ENCODE data around the gene RPL21. TPM values are rescaled to one million over a fixed set of nuclear protein-coding genes. Genes with fewer than 3 reads are reported as not detected.

RPL21 gene
- total RNA-seq, 1 experiment from 2014 or later, result 1,125 TPM

- DNase-seq (ENCODE audit: low spot score), result peak; percentile 32
These were observed 7.5 kb downstream of the RPL21 start for GRCh38 chr13:27258637-27259386.

- DNase-seq (ENCODE audit: low spot score), result no peak
These were observed 8.5 kb downstream of the RPL21 start for GRCh38 chr13:27259831-27260230.

GRCh38 chr13:27261396-27261795 lies 10.0 kb downstream of the RPL21 start:
- no peak for DNase-seq (ENCODE audit: low spot score)

- DNase-seq (ENCODE audit: low spot score), result no peak
These were observed 12.1 kb downstream of the RPL21 start for GRCh38 chr13:27263438-27263837.

GRCh38 chr13:27264181-27264580 lies 12.8 kb downstream of the RPL21 start:
- no peak for DNase-seq (ENCODE audit: low spot score)

DNA sequence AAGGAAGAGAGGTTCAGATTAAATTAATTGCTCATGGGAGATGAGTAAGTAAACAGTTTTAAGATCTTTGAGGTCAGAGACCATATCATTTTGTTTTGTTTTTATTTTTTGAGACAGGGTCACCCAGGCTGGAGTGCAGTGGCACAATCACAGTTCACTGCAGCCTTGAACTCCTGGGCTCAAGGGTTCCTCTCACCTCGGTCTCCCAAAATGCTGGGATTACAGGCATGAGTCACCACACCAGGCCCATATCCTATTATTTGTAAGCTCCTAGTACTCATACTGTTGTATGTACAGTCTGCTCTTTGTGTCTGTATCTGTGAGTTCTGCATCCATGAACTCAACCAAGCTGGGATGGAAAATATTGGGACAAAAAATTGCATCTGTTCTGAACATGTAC lies 13.3 kb downstream of the RPL21 start:
- DNase-seq (ENCODE audit: low spot score), result no peak

- no peak for DNase-seq (ENCODE audit: low spot score)
These were observed 15.6 kb downstream of the RPL21 start for GRCh38 chr13:27266917-27267316.

DNA sequence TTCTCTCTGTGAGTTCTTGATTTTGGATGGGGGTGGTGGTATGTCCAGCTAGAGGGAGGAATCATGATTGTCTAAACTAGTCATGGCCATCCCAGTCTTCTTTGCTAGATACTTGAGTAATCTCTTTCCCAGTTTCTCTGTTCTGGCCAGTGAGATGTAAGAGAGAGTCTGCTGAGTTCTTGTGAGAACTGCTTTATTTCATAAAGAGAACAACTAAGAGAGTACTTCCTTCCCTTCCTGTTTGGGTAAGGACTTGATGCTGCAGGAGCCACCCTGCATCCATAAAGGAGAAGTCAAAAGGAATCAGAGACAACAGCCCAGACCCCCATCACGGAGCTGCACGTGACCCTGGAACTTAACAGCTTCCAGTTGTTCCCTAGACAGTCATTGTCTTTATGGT lies 16.2 kb downstream of the RPL21 start:
- no peak for DNase-seq (ENCODE audit: low spot score)

- peak; percentile 32 for DNase-seq (ENCODE audit: low spot score)
These were observed 17.8 kb downstream of the RPL21 start for GRCh38 chr13:27269114-27269665.

GRCh38 chr13:27270594-27271520 lies 19.5 kb downstream of the RPL21 start, which contains the start of gene RASL11A:
TSS of gene RASL11A (plus strand) at chr13:27270830. CDS start at chr13:27270945, 115 bp downstream.
- peak; percentile 97 for DNase-seq (ENCODE audit: low spot score)

DNA sequence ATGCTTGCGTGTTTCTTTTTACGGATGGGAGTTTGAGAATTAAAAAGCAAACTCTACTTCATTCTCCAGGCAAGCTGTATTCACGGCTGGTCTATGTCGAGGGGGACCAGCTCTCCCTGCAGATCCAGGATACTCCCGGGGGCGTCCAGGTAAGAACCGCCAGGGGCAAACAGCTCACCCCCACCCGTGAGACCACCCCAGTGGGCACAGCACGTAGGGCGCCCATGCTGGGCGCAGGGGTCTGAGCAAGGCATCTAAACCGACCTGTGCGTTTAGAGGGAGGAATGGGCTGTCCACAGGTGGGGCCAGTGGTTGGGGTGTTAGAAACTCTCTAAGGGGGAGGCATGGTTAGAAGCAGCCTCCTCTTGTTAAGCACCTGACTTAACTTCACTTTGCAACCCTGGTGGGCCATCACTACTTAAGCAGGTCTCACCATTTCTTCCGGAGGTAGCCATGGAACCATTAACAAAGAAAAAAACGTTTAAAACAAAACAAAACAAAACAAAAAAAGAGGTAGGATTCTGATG lies 20.3 kb downstream of the RPL21 start:
- DNase-seq (ENCODE audit: low spot score), result no peak

DNA sequence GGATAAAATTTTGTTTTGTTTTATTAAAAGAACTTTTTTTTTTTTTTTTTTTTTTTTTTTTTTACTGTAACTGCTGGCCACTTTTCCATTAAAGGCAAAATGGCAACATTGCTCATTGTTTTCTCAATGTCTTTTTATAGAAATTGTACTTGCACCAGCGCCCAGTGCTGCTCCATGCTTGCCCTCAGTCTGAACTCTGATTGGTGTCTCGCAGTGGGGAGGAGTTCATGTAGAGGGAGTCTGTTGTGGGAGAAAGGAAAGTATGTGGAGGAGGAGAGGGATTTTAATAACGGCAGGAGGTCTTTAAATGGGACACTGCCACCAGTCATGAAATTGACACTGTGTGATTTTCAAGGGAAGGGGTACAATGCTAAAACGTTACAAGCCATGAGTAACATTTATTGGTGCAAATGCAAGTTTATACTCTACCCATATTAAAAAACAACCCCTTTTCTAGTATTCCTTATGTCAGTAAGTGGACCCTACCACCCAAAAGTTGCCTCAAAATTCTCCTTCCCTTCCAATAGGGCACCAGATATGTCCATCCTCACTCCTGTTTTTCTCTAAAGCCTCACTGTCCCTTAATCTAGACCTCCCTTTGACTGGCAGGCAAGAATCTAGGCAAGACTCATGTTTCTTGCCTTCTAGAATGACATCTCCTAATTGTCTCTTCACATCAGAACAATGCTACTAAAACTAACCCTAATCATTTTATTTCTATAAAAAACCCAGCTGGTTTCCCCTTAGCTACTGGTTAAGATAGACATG lies 22.5 kb downstream of the RPL21 start:
- DNase-seq (ENCODE audit: low spot score), result no peak

DNA sequence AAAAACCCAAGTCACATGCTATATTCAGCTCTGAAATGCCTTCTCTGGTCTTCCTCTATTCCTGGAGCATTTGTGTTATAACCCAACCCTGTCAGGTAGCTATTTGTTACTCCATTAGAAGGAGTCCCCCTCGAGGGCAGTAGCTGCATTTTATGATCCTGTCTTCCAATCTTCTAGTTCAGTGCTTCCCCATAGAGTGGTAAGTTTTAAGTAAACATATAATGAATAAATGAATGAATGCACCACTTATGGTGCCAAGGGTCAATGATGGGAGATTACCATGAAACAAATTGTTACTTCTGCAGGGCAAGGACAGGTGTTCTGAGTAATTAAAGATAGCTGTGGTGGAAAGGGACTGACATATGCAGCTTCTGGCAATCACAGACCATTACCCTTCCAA lies 23.3 kb downstream of the RPL21 start:
- no peak for DNase-seq (ENCODE audit: low spot score)

DNA sequence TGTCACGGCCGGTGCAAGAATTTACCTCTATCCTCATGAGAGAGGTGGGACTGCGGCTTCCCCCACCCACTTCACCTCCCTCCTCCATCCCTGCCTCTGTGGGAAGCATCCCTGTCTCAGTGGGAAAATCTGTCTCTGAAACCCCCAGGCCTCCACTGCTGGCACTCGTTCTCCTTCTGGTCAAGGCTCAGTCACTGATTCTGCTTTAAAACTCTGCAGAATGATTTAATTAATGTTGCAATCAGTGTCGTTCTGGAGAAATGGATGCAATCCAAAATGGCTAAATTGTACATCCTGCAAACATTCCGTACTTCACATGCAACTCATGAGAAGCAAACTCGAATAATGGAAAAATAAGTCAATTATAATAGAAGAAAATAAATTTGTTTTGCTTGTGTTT lies 24.8 kb downstream of the RPL21 start:
- DNase-seq (ENCODE audit: low spot score), result no peak

DNA sequence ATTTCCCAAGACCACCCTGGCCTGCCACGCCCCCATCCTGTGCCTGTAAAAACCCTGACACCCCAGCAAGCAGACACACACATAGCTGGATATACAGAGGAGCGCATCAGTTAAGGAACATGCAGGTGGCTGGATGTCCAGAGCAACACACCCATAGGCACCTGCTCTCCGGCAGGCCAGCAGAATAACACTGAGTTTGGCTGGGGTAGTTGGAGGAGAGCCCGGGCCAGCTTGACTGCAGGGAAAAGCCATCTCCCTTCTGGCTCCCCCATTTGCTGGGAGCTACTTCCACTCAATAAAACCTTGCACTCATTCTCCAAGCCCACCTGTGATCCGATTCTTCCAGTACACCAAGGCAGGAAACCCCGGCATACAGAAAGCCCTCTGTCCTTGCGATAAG lies 28.1 kb downstream of the RPL21 start:
- DNase-seq (ENCODE audit: low spot score), result no peak

DNA sequence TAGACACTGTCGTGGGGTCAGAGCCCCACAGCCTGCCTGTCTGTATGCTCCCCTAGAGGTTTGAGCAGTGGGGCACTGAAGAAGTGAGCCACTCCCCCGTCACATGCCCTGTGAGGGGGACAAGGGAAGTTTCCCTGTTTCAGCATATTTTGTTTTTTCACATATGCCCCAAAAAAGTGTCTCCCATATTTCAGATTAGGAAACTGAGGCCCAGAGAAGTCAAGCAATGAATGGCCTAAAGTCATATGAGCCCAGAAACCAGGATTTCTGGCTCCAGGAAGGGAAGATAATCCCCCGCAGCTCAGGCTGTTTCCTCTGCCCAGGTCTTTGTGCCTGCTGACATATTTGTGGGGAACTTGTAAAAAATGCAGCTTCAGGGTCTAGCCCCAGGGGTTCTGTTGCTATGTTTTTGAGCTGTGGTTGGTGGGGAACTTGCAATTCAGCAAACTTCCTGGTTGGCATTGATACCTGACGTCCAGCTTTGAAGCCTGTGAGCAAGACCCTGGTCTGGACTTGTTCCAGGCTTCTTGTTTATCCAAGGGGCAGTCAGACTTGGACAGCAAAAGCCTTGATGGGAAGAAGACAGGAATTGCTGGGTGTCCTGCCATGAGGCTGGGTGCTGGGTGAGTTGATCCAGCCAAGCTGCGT lies 28.8 kb downstream of the RPL21 start:
- DNase-seq (ENCODE audit: low spot score), result no peak

DNA sequence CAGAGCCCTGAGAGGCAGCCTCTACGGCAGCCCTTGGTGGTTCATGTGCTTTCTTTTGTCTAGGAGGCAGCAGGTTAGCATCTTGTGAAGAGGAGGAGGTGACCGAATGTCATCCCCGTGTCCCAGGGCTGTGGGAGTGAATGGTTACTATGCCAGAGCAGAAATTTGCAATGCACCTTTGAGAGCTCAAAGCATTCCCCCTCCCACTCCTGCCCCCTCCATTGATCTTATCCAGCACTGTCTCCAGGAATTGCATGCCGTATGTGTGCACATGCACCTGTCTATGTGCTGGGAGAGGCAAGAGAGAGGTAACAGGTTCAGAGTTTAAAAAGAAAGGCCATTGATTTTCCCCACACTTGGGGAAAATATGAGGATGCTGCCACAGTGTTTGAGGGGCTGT lies 29.5 kb downstream of the RPL21 start:
- DNase-seq (ENCODE audit: low spot score), result no peak

GRCh38 chr13:27281420-27281819 lies 30.1 kb downstream of the RPL21 start:
- peak; percentile 73 for DNase-seq (ENCODE audit: low spot score)

GRCh38 chr13:27283906-27284493 lies 32.6 kb downstream of the RPL21 start:
- DNase-seq (ENCODE audit: low spot score), result peak; percentile 83

DNA sequence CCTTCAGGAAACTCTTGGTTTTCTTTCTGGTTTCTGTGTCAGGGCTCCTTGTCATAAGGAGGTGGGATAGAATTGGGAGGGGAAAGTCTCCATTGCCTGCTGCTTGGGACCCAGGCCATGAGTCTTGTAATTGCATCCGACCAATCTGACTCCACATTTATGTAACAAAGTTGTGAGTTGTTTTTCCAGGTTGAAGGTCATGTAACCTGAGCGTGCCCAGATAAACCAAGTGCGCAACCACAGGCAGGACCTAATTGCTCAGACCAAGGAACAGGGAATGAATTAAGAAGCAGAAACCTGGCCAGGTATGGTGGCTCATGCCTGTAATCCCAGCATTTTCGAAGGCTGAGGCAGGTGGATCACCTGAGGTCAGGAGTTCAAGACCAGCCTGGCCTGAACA lies 37.0 kb downstream of the RPL21 start:
- DNase-seq (ENCODE audit: low spot score), result no peak
